ENCODE measurements around the gene SAPCD1. TPM values are rescaled to one million over a fixed set of nuclear protein-coding genes. Genes with fewer than 3 reads are reported as not detected.

The SAPCD1 gene
- total RNA-seq, 3 donors from 2014 or later (not counting 1 experiment from before 2014, with no cell fraction given), result 5.4 to 14.5 (median 6.9) TPM

DNA sequence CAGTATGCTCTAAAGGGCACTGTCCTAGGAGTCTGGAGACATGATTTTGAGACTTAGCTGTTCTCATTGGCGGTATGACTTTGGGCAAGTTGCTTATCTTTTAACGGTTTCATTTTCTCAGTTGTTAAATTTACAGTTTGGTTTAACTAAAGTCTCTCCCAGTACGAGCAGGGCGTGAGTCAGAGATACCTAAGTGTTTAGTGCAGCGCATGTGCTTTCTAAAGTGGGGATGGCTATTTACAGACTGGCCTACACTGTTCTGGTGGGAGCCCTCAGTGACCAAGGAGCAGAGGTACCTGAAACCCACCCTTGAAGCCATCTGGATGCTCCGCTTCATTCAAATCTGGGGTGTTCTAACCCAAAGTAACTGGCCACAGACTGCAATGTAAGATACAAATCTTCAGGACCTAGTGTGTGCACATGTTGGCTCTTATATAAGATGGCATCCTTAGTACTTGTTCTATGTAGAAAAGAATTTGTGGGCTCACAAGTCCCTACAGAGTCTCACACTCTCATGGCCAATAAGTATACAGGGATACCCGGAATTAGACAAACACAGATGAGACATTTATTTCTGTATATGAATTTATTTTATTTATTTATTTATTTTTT lies 11.9 kb upstream of the SAPCD1 start:
- Histone ChIP-seq H3K4me1 (ENCODE audit: control insufficient read depth, insufficient read depth, low read length) (no peaks in the 10 kb centered on the region), H3K36me3 (ENCODE audit: control insufficient read depth, insufficient read depth, low read length) (no peaks in the 10 kb centered on the region), H3K27me3 (ENCODE audit: control insufficient read depth, insufficient read depth, low read length) (no peaks in the 10 kb centered on the region), H3K4me3 (ENCODE audit: low read length) (no peak overlapping the region), H3K9me3 (ENCODE audit: control insufficient read depth, insufficient read depth, low read length) (no peaks in the 10 kb centered on the region), H3K27ac (ENCODE audit: low read length) (no peak overlapping the region)
- intact Hi-C loops (cut with micrococcal nuclease), result no loop called here
- ATAC-seq, result no peak
- H3K27ac Mint-ChIP-seq, result no peak overlapping the region
- no peaks in the 10 kb centered on the region for H3K4me1 Mint-ChIP-seq
- no peaks in the 10 kb centered on the region for H3K9me3 Mint-ChIP-seq
- TF ChIP-seq, protein P1, sequence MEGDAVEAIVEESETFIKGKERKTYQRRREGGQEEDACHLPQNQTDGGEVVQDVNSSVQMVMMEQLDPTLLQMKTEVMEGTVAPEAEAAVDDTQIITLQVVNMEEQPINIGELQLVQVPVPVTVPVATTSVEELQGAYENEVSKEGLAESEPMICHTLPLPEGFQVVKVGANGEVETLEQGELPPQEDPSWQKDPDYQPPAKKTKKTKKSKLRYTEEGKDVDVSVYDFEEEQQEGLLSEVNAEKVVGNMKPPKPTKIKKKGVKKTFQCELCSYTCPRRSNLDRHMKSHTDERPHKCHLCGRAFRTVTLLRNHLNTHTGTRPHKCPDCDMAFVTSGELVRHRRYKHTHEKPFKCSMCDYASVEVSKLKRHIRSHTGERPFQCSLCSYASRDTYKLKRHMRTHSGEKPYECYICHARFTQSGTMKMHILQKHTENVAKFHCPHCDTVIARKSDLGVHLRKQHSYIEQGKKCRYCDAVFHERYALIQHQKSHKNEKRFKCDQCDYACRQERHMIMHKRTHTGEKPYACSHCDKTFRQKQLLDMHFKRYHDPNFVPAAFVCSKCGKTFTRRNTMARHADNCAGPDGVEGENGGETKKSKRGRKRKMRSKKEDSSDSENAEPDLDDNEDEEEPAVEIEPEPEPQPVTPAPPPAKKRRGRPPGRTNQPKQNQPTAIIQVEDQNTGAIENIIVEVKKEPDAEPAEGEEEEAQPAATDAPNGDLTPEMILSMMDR (IDR thresholded peaks at IDR 0.05), result no peak
- no peaks in the 10 kb centered on the region for H3K36me3 Mint-ChIP-seq
- H3K27me3 Mint-ChIP-seq (ENCODE audit: low read depth in 2 of 2), result no peaks in the 10 kb centered on the region
- WGBS (ENCODE audit: insufficient coverage), result 92% methylated on average over 6 of the region's 7 CpGs
- H3K4me3 Mint-ChIP-seq, result no peak overlapping the region
- DNase-seq, result no peak

- Mint-ChIP-seq H3K36me3 (no peaks in the 10 kb centered on the region), H3K27ac (no peak overlapping the region), H3K4me1 (no peaks in the 10 kb centered on the region), H3K27me3 (ENCODE audit: low read depth in 2 of 2) (no peaks in the 10 kb centered on the region), H3K9me3 (no peaks in the 10 kb centered on the region), H3K4me3 (no peak overlapping the region)
- no peaks in the 10 kb centered on the region for H3K36me3 ChIP-seq (ENCODE audit: control insufficient read depth, insufficient read depth, low read length)
- TF ChIP-seq, protein P1 (IDR thresholded peaks at IDR 0.05), result no peak
- WGBS (ENCODE audit: insufficient coverage), result 97% methylated on average over 7 of the region's 8 CpGs
- no peaks in the 10 kb centered on the region for H3K4me1 ChIP-seq (ENCODE audit: control insufficient read depth, insufficient read depth, low read length)
- no peak overlapping the region for H3K27ac ChIP-seq (ENCODE audit: low read length)
- no peak for ATAC-seq
- DNase-seq, result no peak
- H3K27me3 ChIP-seq (ENCODE audit: control insufficient read depth, insufficient read depth, low read length), result no peaks in the 10 kb centered on the region
- H3K4me3 ChIP-seq (ENCODE audit: low read length), result no peak overlapping the region
- intact Hi-C loops (cut with micrococcal nuclease), result no loop called here
- no peaks in the 10 kb centered on the region for H3K9me3 ChIP-seq (ENCODE audit: control insufficient read depth, insufficient read depth, low read length)
Observed at GRCh38 chr6:31752739-31753319, 9.6 kb upstream of the SAPCD1 start.

GRCh38 chr6:31758281-31758680 lies 4.2 kb upstream of the SAPCD1 start:
- no peaks in the 10 kb centered on the region for H3K9me3 Mint-ChIP-seq
- ATAC-seq (no peak), DNase-seq (no peak)
- H3K27me3 Mint-ChIP-seq (ENCODE audit: low read depth in 2 of 2), result no peaks in the 10 kb centered on the region
- no peak overlapping the region for H3K27ac Mint-ChIP-seq
- no peaks in the 10 kb centered on the region for H3K36me3 Mint-ChIP-seq
- Histone ChIP-seq H3K4me3 (ENCODE audit: low read length) (no peak overlapping the region), H3K36me3 (ENCODE audit: control insufficient read depth, insufficient read depth, low read length) (peaks cover 3% of the 10 kb centered on the region), H3K27ac (ENCODE audit: low read length) (no peak overlapping the region), H3K27me3 (ENCODE audit: control insufficient read depth, insufficient read depth, low read length) (no peaks in the 10 kb centered on the region), H3K9me3 (ENCODE audit: control insufficient read depth, insufficient read depth, low read length) (no peaks in the 10 kb centered on the region), H3K4me1 (ENCODE audit: control insufficient read depth, insufficient read depth, low read length) (no peaks in the 10 kb centered on the region)
- 100% methylated on average over 1 of the region's 2 CpGs for WGBS (ENCODE audit: insufficient coverage)
- intact Hi-C loops (cut with micrococcal nuclease), result no loop called here
- TF ChIP-seq, protein P1 (IDR thresholded peaks at IDR 0.05), result no peak
- H3K4me3 Mint-ChIP-seq, result no peak overlapping the region
- peaks cover 0 to 1% of the 10 kb centered on the region in 2 donors for H3K4me1 Mint-ChIP-seq

GRCh38 chr6:31760790-31761189 lies 1.7 kb upstream of the SAPCD1 start:
- 96% methylated on average over 5 of the region's 5 CpGs for WGBS (ENCODE audit: insufficient coverage)
- no peaks in the 10 kb centered on the region for H3K9me3 Mint-ChIP-seq
- peaks cover 0 to 5% of the 10 kb centered on the region in 2 donors for H3K4me1 Mint-ChIP-seq
- H3K27me3 Mint-ChIP-seq (ENCODE audit: low read depth in 2 of 2), result no peaks in the 10 kb centered on the region
- Histone ChIP-seq H3K9me3 (ENCODE audit: control insufficient read depth, insufficient read depth, low read length) (no peaks in the 10 kb centered on the region), H3K27ac (ENCODE audit: low read length) (no peak overlapping the region), H3K4me1 (ENCODE audit: control insufficient read depth, insufficient read depth, low read length) (no peaks in the 10 kb centered on the region), H3K4me3 (ENCODE audit: low read length) (no peak overlapping the region), H3K27me3 (ENCODE audit: control insufficient read depth, insufficient read depth, low read length) (no peaks in the 10 kb centered on the region), H3K36me3 (ENCODE audit: control insufficient read depth, insufficient read depth, low read length) (peaks cover 3% of the 10 kb centered on the region)
- intact Hi-C loops (cut with micrococcal nuclease), result no loop called here
- no peaks in the 10 kb centered on the region for H3K36me3 Mint-ChIP-seq
- no peak overlapping the region for H3K27ac Mint-ChIP-seq
- TF ChIP-seq, protein P1 (IDR thresholded peaks at IDR 0.05), result no peak
- no peak for ATAC-seq
- H3K4me3 Mint-ChIP-seq, result no peak overlapping the region
- DNase-seq, result no peak
